Measurements from ENCODE around the gene SPRED1. TPM values are rescaled to one million over a fixed set of nuclear protein-coding genes. Genes with fewer than 3 reads are reported as not detected.
A peak's percentile ranks its signal among the peaks of the same experiment; 100 is the strongest.

SPRED1 gene
- 10 to 100 TPM; 33.6 to 35.3 (median 35.0) TPM for polyA plus RNA-seq (ENCODE audit: insufficient read length in 3 of 3)
- long read RNA-seq, donor 1, full-length matches to known transcripts = 4 of 4 reads
- long read RNA-seq, donor 1, partial matches to known transcripts = 0 of 4 reads
- long read RNA-seq, donor 1, other reads (novel, unspliced or antisense) = 0 of 4 reads
- long read RNA-seq, donor 2, full-length matches to known transcripts = 5 of 5 reads
- long read RNA-seq, donor 2, partial matches to known transcripts = 0 of 5 reads
- long read RNA-seq, donor 2, other reads (novel, unspliced or antisense) = 0 of 5 reads
- long read RNA-seq, donor 3, full-length matches to known transcripts = 14 of 14 reads
- long read RNA-seq, donor 3, partial matches to known transcripts = 0 of 14 reads
- long read RNA-seq, donor 3, other reads (novel, unspliced or antisense) = 0 of 14 reads
- long read RNA-seq, donor 4, full-length matches to known transcripts = 4 of 4 reads
- long read RNA-seq, donor 4, partial matches to known transcripts = 0 of 4 reads
- long read RNA-seq, donor 4, other reads (novel, unspliced or antisense) = 0 of 4 reads
- long read RNA-seq, donor 5 = 0 reads
- long read RNA-seq, donor 6, full-length matches to known transcripts = 6 of 6 reads
- long read RNA-seq, donor 6, partial matches to known transcripts = 0 of 6 reads
- long read RNA-seq, donor 6, other reads (novel, unspliced or antisense) = 0 of 6 reads
- long read RNA-seq, donor 7, full-length matches to known transcripts = 6 of 6 reads
- long read RNA-seq, donor 7, partial matches to known transcripts = 0 of 6 reads
- long read RNA-seq, donor 7, other reads (novel, unspliced or antisense) = 0 of 6 reads
- long read RNA-seq, donor 8 = 0 reads
- long read RNA-seq, donor 9, full-length matches to known transcripts = 7 of 7 reads
- long read RNA-seq, donor 9, partial matches to known transcripts = 0 of 7 reads
- long read RNA-seq, donor 9, other reads (novel, unspliced or antisense) = 0 of 7 reads
- long read RNA-seq, donor 10, full-length matches to known transcripts = 5 of 5 reads
- long read RNA-seq, donor 10, partial matches to known transcripts = 0 of 5 reads
- long read RNA-seq, donor 10, other reads (novel, unspliced or antisense) = 0 of 5 reads
- long read RNA-seq, donor 11, full-length matches to known transcripts = 5 of 5 reads
- long read RNA-seq, donor 11, partial matches to known transcripts = 0 of 5 reads
- long read RNA-seq, donor 11, other reads (novel, unspliced or antisense) = 0 of 5 reads
- long read RNA-seq, donor 12, full-length matches to known transcripts = 1 of 1 reads
- long read RNA-seq, donor 12, partial matches to known transcripts = 0 of 1 reads
- long read RNA-seq, donor 12, other reads (novel, unspliced or antisense) = 0 of 1 reads
- long read RNA-seq, donor 13 = 0 reads
- long read RNA-seq, donor 14, full-length matches to known transcripts = 3 of 3 reads
- long read RNA-seq, donor 14, partial matches to known transcripts = 0 of 3 reads
- long read RNA-seq, donor 14, other reads (novel, unspliced or antisense) = 0 of 3 reads
- long read RNA-seq, donor 15, full-length matches to known transcripts = 1 of 1 reads
- long read RNA-seq, donor 15, partial matches to known transcripts = 0 of 1 reads
- long read RNA-seq, donor 15, other reads (novel, unspliced or antisense) = 0 of 1 reads
- long read RNA-seq, donor 16, full-length matches to known transcripts = 17 of 17 reads
- long read RNA-seq, donor 16, partial matches to known transcripts = 0 of 17 reads
- long read RNA-seq, donor 16, other reads (novel, unspliced or antisense) = 0 of 17 reads

GRCh38 chr15:38252481-38253350 lies at the start of gene SPRED1:
TSS of gene SPRED1 (plus strand) at chr15:38252836. CDS start at chr15:38253186, 350 bp downstream.
- DNase-seq (ENCODE audit: extremely low read depth in 1 of 11, low read depth in 9 of 11, low spot score in 4 of 11) = peak in 8 of 11 donors; percentile 32 to 68 (median 52)

DNA sequence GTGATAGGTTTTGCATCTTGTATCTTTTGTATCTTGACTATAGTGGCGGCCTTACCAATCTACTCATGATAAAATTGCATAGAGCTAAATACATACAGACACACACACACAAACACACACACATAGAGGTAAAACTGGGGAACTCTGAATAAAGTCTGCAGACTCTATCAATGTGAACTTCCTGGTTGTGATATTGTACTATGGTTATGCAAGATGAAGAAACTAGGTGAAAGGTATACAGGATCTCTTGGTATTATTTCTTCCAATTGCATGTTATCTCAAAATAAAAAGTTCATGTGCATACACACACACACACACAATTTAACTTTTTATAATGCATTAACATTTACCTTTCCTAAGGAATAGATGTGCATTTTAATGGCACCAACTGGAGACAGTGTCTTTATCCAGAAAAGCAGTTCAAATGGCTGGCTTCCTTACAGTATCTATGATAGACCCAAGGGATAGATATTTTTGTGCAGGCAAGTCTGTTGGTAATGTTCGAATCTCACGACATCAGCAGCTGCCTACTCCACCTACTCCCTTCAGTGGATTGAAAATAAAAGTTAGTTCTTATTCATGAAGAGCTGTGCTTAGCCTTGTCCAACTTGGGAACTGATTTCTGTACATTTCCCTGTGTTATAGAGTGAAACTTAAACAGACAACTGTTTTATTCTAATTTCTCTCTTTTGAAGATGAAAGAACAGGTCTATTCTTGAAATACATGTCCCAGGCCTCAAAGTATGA lies 46.9 kb upstream of the SPRED1 start:
- no peak for DNase-seq (ENCODE audit: extremely low read depth in 1 of 11, low read depth in 9 of 11, low spot score in 4 of 11)

DNA sequence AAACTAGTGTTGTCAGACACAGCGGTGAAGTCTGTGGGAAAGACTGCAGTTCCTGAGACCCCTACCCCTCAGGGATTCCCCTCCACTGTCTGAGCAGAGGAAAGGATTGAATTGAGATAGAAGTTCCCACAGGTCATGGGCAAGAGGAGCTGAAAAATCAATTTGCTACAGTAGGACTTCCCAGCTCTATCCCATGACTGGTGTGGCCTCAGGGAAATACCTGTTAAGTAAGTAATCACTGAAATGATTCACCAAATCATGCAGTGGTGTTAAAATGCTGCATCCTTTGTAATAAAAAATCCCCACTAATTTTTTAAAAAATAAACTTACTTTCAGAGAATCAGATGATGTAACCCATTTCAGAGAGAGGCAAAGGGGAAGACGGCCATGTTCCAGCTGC lies 45.0 kb upstream of the SPRED1 start:
- DNase-seq (ENCODE audit: extremely low read depth in 1 of 11, low read depth in 9 of 11, low spot score in 4 of 11) = no peak

DNA sequence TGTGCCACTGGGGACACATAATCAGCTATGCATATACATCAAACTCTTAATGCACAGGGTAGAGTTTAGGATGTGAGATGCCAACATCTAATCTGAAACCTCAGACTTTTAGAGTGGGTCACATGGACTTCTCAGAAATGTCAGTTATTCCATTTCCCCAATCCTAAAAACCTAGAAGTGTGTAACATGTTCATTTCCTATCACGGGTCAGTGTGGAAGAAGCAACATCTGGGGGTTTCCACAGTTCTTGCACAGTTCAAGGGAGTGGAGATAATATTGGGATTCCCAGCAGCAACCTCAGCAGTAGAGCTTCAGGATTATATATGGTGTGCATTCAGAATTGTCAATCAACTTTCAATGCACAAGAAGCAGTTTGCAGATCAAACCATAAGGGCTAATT lies 44.4 kb upstream of the SPRED1 start:
- DNase-seq (ENCODE audit: extremely low read depth in 1 of 11, low read depth in 9 of 11, low spot score in 4 of 11) = no peak

DNA sequence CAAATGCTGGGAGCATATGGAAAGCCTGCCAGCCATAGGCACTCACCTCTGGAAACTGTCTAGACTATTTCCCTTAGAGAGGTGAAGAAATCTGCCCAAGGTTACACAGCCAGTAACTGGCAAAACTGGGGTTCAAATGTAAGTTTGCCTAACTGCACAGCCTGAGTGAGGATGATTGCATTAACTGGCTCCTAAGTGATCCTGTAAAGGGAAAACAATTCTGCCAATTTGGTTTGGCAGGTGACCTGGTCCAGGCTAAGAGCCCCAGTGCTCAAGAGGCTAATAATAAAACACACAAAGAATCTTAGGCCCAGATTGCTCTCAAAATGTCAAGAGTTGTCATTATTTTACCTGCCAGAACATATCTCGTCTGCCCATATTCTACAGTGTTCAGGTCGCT lies 43.9 kb upstream of the SPRED1 start:
- DNase-seq (ENCODE audit: extremely low read depth in 1 of 11, low read depth in 9 of 11, low spot score in 4 of 11) = no peak

DNA sequence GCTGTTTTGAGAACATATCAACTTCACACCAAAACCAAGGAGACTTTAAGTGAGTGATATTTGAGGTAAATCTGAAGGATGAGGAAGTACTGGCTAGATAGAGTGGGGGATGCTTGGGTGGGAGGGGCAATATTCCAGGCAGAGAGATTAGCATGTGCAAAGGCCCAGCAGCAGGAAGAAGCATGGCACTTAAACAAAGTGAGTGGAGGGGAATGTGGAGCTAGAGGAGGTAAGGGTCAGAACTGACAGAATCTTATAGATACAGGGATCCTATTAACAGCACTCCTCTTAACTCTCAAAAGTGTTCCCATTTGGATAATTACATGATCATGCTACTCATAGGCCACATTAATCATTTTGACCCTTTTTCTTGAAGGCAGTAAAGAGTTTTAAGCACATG lies 41.4 kb upstream of the SPRED1 start:
- DNase-seq (ENCODE audit: extremely low read depth in 1 of 11, low read depth in 9 of 11, low spot score in 4 of 11) = no peak

GRCh38 chr15:38211811-38212210 lies 40.8 kb upstream of the SPRED1 start:
- DNase-seq (ENCODE audit: extremely low read depth in 1 of 11, low read depth in 9 of 11, low spot score in 4 of 11) = no peak

DNA sequence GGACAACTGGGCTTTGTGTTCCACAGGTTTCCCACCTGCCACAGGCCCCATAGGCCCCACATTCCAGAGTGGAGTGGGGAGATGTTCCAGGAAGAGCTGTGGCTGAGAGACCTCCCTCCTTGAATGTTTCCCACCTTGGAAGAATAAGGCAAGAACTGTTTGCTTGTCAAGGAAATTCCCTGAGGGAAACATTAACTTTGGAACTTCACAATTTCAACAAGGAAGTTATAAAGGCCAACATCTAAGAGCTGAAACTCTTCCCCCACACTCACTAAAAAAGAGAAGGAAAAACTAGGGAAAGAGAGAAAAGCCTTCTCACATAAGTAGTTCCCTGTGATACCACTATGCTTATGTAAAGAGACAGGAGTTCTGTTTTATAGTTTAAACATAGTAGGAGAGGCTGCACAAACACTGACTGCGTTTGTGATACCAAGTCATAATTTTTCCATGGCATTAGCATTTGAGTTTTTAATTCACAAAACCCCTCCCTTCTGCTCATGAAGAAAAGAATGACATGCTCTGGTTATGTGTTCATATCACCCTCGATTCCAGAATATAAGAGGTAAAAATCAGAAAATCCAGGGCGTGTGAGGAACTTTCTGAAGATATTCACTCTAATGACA lies 39.8 kb upstream of the SPRED1 start:
- no peak for DNase-seq (ENCODE audit: extremely low read depth in 1 of 11, low read depth in 9 of 11, low spot score in 4 of 11)

- no peak for DNase-seq (ENCODE audit: extremely low read depth in 1 of 11, low read depth in 9 of 11, low spot score in 4 of 11)
Measured at GRCh38 chr15:38213356-38213755, 39.3 kb upstream of the SPRED1 start.

DNA sequence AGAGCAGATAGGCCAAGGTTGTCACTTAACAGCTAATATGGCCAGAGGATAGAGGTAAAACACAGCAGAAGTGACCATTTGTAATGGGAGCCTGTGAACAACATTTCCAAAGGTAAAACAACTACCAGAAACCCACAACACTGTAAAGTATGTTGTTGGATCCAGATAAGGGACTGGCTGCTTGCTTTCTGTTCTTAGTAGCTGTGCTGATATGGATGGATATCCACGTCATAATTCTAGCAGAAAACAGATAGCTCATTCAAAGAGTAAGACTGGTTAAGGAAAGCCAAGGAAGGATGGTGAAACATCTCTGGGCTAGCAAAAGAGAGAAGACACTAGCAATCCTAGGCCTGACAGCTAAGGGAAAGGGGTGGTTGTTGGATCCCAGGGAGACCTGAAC lies 36.9 kb upstream of the SPRED1 start:
- no peak for DNase-seq (ENCODE audit: extremely low read depth in 1 of 11, low read depth in 9 of 11, low spot score in 4 of 11)

GRCh38 chr15:38216763-38217162 lies 35.9 kb upstream of the SPRED1 start:
- no peak for DNase-seq (ENCODE audit: extremely low read depth in 1 of 11, low read depth in 9 of 11, low spot score in 4 of 11)

DNA sequence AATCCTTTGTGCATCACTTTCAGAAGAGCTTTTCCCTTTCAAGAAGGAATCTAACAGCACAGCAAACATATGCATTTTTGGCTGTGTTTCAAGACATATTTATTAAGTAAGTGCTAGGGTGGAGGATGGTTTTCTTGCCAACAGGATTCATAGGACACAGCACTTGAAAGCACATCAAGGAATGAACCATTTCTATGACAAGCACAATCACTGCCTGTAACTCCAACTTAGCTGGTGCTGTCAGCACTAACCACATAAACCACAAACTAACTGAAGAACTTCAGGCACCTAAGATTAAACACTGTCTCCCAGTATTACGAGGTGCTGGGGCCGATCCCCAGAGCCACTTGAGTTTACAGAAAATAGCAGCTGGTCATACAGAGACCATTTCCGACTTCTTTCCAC lies 35.4 kb upstream of the SPRED1 start:
- DNase-seq (ENCODE audit: extremely low read depth in 1 of 11, low read depth in 9 of 11, low spot score in 4 of 11) = no peak

- peak in 3 of 11 donors; percentile 24 to 31 (median 30) for DNase-seq (ENCODE audit: extremely low read depth in 1 of 11, low read depth in 9 of 11, low spot score in 4 of 11)
Measured at GRCh38 chr15:38217788-38218609, 34.6 kb upstream of the SPRED1 start.

- no peak for DNase-seq (ENCODE audit: extremely low read depth in 1 of 11, low read depth in 9 of 11, low spot score in 4 of 11)
Measured at GRCh38 chr15:38220606-38221273, 31.9 kb upstream of the SPRED1 start.

- DNase-seq (ENCODE audit: extremely low read depth in 1 of 11, low read depth in 9 of 11, low spot score in 4 of 11) = no peak
Measured at GRCh38 chr15:38224486-38224885, 28.1 kb upstream of the SPRED1 start.
